NCI-H524 (cell line): ENCODE measurements around the gene ARMH3.

Source experiments
- DNase-seq, 2 experiments: peaks; one replicate each; lab custom pipeline; 2025; lab: John Stamatoyannopoulos, UW

Gene ARMH3

GRCh38 chr10:101939008-101939648 lies 116.8 kb downstream of the ARMH3 start:
- no peak for DNase-seq

GRCh38 chr10:101938305-101939007 lies 117.5 kb downstream of the ARMH3 start:
- no peak for DNase-seq

GRCh38 chr10:101935431-101935830 lies 120.5 kb downstream of the ARMH3 start:
- no peak for DNase-seq

GRCh38 chr10:101934686-101935305 lies 121.2 kb downstream of the ARMH3 start:
- DNase-seq: no peak

- no peak for DNase-seq
Measured at GRCh38 chr10:101933976-101934375, 122.0 kb downstream of the ARMH3 start.

GRCh38 chr10:101932183-101932582 lies 123.8 kb downstream of the ARMH3 start:
- DNase-seq: no peak

GRCh38 chr10:101925027-101925426 lies 130.9 kb downstream of the ARMH3 start:
- no peak for DNase-seq

GRCh38 chr10:101923256-101923655 lies 132.7 kb downstream of the ARMH3 start:
- DNase-seq: no peak

GRCh38 chr10:101922846-101923245 lies 133.1 kb downstream of the ARMH3 start:
- no peak for DNase-seq

- no peak for DNase-seq
Measured at GRCh38 chr10:101920546-101920945, 135.4 kb downstream of the ARMH3 start.

GRCh38 chr10:101919026-101919770 lies 136.8 kb downstream of the ARMH3 start:
- no peak for DNase-seq

GRCh38 chr10:101912561-101913179 lies 143.3 kb downstream of the ARMH3 start:
- no peak for DNase-seq

GRCh38 chr10:101906586-101907183 lies 149.3 kb downstream of the ARMH3 start:
- DNase-seq: no peak

GRCh38 chr10:101905251-101905650 lies 150.7 kb downstream of the ARMH3 start:
- DNase-seq: no peak

GRCh38 chr10:101903827-101904550 lies 152.0 kb downstream of the ARMH3 start:
- DNase-seq: peak; percentile 79 to 85

- DNase-seq: peak in 1 of 2 experiments; percentile 17
Measured at GRCh38 chr10:101902820-101903145, 153.2 kb downstream of the ARMH3 start.

GRCh38 chr10:101902032-101902819 lies 153.7 kb downstream of the ARMH3 start:
- peak in 1 of 2 experiments; percentile 17 for DNase-seq

GRCh38 chr10:101901340-101901739 lies 154.6 kb downstream of the ARMH3 start:
- DNase-seq: peak; percentile 51 to 74

GRCh38 chr10:101897633-101898032 lies 158.3 kb downstream of the ARMH3 start:
- peak in 1 of 2 experiments; percentile 40 for DNase-seq

- no peak for DNase-seq
Measured at GRCh38 chr10:101896225-101896877, 159.6 kb downstream of the ARMH3 start.
